CD4-positive, alpha-beta T cell treated with Interleukin-17A for 4 hours (primary cell): ENCODE data around the gene TRAPPC3.
A peak's percentile ranks its signal among the peaks of the same experiment; 100 is the strongest.
"Not testable (repeated sequence)": the region's sequence is repeated elsewhere in the genome, so short reads cannot be mapped to it uniquely, and the experiment has no call there.

Experiments used
- DNase-seq: peaks from one replicate; pipeline ENCODE4 v3.0.0-alpha.2; 2020; ENCODE audit warnings: mixed read lengths

Gene TRAPPC3

GRCh38 chr1:36166136-36166535 lies 16.9 kb upstream of the TRAPPC3 start:
- no peak for DNase-seq

- DNase-seq: no peak
These were observed 15.9 kb upstream of the TRAPPC3 start for GRCh38 chr1:36165145-36165544.

GRCh38 chr1:36164361-36164760 lies 15.1 kb upstream of the TRAPPC3 start:
- no peak for DNase-seq

DNA sequence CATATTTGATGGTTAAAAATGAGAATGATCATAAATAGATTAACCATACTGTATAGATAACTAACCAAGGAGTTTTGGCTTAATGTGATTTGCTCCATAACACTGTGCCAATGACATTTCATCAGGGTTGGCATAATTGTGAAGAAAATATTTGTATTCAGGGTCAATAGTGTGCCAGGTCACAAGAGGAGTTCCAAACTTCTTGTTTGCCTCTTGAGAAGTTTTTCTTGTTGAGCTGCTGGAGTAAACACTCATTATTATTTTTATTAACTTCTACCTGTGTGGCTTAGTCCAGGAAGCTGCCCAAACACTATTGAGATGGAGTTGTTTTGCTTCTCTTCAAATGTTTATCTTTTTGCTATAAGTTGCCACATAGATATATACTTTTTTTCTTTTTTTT lies 14.1 kb upstream of the TRAPPC3 start:
- no peak for DNase-seq

GRCh38 chr1:36162680-36163239 lies 13.5 kb upstream of the TRAPPC3 start:
- DNase-seq: no peak

- peak; percentile 71 for DNase-seq
These were observed 12.6 kb upstream of the TRAPPC3 start for GRCh38 chr1:36161641-36162531.

GRCh38 chr1:36160949-36161485 lies 11.7 kb upstream of the TRAPPC3 start:
- DNase-seq: peak; percentile 78

- no peak for DNase-seq
These were observed 11.2 kb upstream of the TRAPPC3 start for GRCh38 chr1:36160388-36160948.

DNA sequence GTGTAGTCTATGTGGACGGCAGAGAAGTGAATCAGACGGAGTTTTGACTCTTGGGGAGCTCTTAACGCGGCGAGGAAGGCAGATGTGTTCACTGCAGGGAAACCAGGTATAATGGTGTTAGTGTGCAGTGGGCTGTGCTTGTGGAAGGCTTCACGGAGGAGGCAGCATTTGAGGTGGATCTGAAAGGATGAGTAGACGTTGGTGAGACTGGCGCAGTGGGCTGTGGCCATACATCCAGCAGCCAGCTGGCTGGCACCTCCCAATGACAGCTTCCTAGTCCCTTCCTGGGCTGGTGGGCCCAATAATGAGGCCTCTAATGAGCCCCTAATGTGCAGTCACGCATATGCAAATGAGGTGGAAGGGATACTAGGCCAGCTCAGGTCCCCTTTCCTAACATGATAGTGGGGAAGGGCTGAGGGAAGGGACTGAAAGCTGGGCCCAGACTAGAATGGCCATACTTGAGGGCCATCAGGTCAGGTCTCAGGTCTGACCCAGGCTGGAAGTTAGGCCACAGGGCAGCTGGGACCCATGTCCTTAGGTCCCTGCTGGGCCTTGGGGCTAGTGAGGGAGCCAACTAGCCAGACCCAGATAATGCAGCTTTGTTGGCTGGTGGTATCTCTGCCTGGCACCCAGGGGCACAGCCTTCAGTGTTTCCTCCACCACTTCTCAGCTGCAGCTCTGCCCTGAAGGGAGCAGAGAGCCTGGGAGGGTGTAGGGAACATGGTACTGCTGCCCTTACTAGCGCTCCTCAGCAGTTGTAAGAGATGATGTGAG lies 10.5 kb upstream of the TRAPPC3 start:
- DNase-seq: peak; percentile 14

DNA sequence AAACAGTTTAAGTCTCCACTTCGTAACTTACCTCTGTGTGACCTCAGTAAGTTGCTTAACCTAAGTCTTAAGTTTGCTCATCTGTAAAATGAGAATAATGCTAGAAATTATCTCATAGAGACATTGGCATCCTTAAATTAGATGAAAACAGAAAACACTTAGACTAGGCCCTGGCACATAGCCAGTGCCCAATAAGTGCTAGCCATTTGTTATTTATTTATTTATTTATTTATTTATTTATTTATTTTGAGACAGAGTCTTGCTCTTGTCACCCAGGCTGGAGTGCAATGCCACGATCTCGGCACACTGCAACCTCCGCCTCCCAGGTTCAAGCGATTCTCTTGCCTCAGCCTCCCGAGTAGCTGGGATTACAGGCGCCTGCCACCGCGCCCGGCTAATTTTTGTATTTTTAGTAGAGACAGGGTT lies 9.6 kb upstream of the TRAPPC3 start:
- DNase-seq: not testable (repeated sequence)

DNA sequence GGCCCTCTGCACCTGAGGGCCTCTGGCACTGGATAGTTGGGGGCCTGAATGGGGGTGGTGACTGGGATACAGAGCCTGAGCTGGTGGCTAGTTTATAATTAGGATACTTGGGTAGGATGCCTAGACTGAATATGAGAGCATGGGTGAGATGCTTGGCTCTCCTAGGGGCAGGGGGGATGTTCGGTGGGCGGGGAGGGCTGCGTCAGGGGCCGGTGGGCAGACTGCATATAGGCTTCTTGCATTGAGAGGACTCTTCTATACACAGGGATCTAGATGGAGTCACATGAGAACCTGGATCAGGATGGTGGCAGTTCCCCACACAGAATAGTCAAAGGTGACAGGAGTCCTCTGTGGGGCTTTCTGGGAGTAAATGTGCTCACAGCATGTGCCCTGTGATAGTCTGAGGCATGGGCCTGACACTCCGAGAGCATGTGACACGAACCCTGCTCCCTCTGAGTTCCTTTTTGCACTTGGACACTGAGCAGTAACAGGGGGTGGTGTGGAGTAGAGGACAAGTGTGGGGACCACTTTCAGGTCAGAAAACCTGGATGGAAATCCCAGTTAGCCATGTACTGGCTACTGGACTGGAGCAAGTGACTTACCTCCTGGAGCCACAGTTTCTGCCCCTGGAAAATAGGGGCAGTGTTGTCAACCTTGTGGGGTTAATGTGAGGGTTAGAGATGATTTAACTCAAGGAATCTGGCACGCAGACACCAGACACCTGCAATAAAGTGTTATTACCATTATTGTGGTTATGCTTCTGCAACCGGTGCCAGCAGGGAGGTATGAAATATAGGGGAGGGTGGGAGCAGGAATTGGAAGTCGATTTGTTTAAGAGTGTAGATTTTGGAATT lies 8.9 kb upstream of the TRAPPC3 start:
- peak; percentile 15 for DNase-seq

GRCh38 chr1:36157115-36157903 lies 8.0 kb upstream of the TRAPPC3 start:
- no peak for DNase-seq

DNA sequence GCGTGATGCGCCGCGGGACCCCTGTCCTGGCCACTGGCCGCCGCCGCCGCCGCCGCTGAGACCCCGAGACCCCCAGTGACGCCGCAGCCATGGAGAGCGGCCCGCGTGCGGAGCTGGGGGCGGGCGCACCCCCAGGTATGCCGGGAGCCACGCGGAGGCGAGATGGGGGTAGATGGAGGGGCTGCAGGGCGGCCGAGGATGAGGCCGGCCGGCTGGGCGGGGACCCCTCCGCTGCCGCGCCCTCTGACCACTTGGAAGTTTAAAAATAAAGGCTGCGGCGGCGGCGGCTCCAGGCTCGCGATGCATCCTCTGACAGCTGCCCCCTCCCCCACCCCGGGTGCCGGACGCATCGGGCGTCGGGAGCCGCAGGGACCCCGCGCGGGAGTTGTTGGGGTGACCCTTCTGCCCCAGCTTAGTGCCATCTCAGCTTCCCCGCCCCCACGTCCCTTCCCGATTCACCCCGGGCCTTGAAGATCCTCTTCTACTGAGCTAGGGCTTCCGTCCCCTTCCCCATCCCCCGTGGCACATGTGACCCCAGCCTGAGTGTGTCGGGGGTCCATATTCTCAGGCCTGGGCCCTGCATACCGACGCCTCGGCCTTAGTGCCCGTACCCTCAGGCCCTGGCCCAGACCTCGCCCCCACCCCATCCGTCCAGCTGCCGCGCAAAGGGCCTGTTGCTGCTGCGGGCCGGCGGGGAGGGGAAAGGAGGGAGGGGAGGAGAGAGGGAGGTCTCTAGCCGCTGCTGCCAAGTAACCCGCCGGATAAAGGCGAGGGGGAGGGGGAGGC lies 7.2 kb upstream of the TRAPPC3 start:
- DNase-seq: peak; percentile 76

DNA sequence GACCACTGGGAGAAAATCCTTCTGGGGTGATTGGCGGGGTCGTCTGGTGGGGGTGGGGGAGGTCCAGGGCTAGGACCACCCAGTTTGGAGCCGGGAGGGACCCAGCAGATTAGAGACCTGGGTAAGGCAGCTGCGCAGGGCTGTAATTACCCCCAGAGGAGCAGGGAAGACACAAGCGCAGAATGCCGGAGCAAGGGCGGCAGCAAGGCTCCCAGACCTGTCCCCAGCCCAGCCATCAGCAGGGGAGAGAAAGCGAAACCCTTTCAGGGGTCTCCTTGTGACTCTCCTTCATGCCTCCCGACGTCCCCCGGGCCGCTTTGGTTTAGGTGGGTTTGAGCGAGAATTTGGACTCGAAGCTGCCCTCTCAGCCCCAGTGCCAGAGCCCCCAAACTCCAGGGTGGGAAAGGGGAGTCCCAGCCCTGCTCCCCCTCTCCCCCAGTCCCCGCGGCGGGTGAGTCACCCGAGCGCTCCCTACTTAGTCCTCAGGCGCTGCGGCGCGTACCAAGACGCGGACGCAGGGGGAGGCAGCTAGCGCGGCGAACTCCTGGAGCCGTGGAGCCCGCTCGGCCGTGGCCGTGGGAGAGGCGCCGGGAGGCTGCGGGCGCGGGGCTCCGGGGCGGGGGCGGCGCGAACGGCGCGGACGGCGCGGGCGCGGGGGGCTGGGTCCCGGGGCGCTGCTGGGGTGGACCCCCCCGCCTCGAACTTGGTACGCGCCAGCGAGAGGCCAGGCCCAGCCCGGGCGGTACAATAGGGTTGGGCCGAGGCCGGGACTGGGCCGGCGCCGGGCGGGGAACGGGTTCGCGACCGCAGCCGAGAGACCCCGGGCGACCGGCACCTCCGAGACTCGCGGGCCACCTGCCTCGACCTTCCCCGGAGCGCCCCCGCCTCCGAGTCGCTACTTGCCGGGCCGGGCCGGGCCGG lies 6.4 kb upstream of the TRAPPC3 start, which contains the start of gene MAP7D1:
Gene MAP7D1, plus strand, starts transcription at position 753 of the 921 bp plus-strand sequence. CDS start 258 bp downstream, outside the sequence.
- DNase-seq: peak; percentile 90

DNA sequence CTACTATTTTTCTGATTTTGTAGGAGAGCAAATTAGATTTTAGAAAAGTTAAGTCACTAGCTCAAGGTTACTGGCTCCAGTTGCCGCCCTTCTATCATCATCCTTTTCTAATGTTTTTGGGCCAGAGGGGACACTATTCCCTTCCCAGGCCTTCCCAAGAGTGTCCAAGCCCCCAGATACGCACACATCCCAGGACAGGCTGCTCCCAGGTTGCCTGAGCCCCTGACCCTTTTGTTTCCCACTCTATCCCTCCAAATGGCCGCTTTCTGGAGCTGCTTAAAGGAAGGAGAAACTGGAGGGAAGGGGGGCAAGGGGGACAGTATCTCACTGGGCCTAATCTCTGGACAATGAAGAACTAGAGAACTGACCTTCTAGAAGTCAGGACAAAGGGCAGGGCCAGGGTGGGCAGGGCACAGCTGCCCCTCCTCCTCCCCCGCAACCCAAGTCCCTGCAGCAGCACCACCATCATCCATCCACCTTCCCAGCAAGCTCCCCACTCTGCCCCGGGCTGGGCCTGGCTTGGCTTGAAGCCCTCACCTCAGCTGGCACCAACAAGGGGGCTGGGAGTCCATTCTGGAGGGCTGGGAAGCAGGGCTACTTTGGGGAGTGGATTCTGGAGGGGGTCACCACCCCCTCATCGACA lies 5.6 kb upstream of the TRAPPC3 start:
- peak; percentile 35 for DNase-seq

GRCh38 chr1:36154335-36154734 lies 5.0 kb upstream of the TRAPPC3 start:
- no peak for DNase-seq

DNA sequence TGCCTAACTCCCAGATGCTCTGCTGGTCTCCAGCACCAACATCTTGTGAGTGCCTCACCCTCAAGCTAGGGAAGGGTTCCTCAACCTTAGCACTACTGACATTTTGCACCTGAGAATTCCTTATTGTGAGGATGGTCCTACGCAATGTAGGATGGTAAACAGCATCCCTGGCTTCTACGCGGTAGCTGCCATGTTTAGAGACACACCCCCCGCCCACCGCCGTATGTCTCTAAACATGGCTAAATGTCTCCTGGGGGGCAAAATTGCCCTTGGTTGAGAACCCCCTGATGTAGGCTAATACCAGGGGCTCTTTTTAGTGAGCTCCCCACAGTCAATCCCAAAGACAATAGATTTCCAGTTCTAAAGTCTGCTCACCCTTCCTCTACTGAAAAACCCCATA lies 4.2 kb upstream of the TRAPPC3 start:
- no peak for DNase-seq

DNA sequence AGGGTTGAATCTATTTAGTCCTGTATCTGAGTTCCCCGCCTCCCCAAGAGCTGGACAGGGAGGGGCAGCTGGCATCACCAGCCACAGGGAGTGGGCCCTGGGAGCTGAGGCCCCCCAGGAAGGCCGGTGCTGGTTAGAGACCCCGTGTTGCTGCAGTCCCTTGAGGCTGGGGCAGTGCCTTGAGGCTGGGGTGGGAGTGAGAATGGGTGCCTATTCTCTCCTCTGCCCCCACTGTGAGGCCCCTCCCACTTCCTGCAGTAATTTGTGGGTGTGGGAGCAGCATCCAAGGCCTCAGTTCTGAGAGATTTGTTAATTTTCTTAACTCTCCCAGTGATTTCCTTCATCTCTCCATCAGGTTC lies 2.5 kb upstream of the TRAPPC3 start:
- peak; percentile 78 for DNase-seq
